ENCODE measurements around the gene SPON1. TPM values are rescaled to one million over a fixed set of nuclear protein-coding genes. Genes with fewer than 3 reads are reported as not detected.

The SPON1 gene
- total RNA-seq, 1 donor, result 0.72 TPM

DNA sequence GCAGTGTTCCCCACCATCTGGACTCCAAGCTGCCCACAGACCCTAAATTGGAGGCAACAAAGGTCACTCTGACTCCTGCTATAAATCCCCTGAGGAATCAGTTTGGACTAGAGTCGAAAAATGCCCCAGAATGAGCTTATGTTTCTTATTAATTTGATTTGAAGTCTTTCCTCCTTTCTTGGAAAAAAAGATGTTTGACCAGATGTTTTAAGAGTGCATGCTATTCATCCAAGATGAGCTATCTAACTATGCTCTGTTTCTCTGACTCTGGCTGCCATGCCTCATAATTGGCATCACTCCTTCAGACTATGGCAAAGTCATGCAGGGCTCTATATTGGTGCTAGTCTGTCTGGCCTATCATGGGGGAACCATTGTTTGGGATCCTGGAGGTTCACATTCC, 174.0 kb downstream of the SPON1 start:
- H3K27me3 ChIP-seq (ENCODE audit: insufficient read depth, low read length), result no peaks in the 10 kb centered on the region
- no peak for DNase-seq (ENCODE audit: insufficient read length, low spot score, missing footprints)

DNA sequence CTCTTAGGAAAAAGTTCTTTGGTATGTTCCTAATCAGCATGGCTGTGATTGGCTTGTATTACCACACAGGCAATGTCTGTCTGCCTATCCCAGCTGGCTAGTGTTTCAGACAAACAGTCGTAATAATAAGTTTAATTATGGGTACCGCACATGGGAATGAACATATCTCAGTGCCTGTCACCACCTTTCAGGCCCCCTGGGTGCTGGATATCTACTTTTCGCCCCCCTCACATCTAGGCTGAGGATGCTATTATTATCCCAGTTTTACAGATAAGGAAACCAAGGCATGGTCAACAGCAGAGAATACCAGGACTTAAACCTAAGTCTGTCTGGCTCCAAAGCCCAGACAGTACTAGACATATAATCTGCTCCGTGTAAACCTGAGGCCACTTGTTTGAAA, 174.8 kb downstream of the SPON1 start:
- H3K36me3 ChIP-seq (ENCODE audit: insufficient read depth, low read length), result no peaks in the 10 kb centered on the region
- no peak overlapping the region for H2AFZ ChIP-seq (ENCODE audit: low read length)
- no peaks in the 10 kb centered on the region for H3K4me1 ChIP-seq (ENCODE audit: insufficient read depth, low read length)
- no peak overlapping the region for H3K4me2 ChIP-seq (ENCODE audit: insufficient read depth, low read length)
- no peaks in the 10 kb centered on the region for H3K9me3 ChIP-seq (ENCODE audit: low read depth, low read length)
- H3K4me3 ChIP-seq (ENCODE audit: insufficient read depth, low read length), result no peak overlapping the region
- H3K79me2 ChIP-seq (ENCODE audit: insufficient read depth, low read length), result no peaks in the 10 kb centered on the region
- H3K27ac ChIP-seq (ENCODE audit: low read depth, low read length), result no peak overlapping the region
- H3K27me3 ChIP-seq (ENCODE audit: insufficient read depth, low read length), result no peaks in the 10 kb centered on the region
- H4K20me1 ChIP-seq (ENCODE audit: insufficient read depth, low read length), result no peaks in the 10 kb centered on the region
- TF ChIP-seq, protein P1, sequence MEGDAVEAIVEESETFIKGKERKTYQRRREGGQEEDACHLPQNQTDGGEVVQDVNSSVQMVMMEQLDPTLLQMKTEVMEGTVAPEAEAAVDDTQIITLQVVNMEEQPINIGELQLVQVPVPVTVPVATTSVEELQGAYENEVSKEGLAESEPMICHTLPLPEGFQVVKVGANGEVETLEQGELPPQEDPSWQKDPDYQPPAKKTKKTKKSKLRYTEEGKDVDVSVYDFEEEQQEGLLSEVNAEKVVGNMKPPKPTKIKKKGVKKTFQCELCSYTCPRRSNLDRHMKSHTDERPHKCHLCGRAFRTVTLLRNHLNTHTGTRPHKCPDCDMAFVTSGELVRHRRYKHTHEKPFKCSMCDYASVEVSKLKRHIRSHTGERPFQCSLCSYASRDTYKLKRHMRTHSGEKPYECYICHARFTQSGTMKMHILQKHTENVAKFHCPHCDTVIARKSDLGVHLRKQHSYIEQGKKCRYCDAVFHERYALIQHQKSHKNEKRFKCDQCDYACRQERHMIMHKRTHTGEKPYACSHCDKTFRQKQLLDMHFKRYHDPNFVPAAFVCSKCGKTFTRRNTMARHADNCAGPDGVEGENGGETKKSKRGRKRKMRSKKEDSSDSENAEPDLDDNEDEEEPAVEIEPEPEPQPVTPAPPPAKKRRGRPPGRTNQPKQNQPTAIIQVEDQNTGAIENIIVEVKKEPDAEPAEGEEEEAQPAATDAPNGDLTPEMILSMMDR (IDR thresholded peaks at IDR 0.05; ENCODE audit: extremely low read depth, low read depth, low read length), result no peak
- no peak for DNase-seq (ENCODE audit: insufficient read length, low spot score, missing footprints)

More for the DNA sequence above, 174.0 kb downstream of the SPON1 start:
- Histone ChIP-seq H3K4me2 (ENCODE audit: insufficient read depth, low read length) (no peak overlapping the region), H3K27ac (ENCODE audit: low read depth, low read length) (no peak overlapping the region), H3K36me3 (ENCODE audit: insufficient read depth, low read length) (no peaks in the 10 kb centered on the region), H4K20me1 (ENCODE audit: insufficient read depth, low read length) (no peaks in the 10 kb centered on the region), H3K4me3 (ENCODE audit: insufficient read depth, low read length) (no peak overlapping the region), H3K4me1 (ENCODE audit: insufficient read depth, low read length) (no peaks in the 10 kb centered on the region), H2AFZ (ENCODE audit: low read length) (no peak overlapping the region), H3K9me3 (ENCODE audit: low read depth, low read length) (no peaks in the 10 kb centered on the region), H3K79me2 (ENCODE audit: insufficient read depth, low read length) (no peaks in the 10 kb centered on the region)
- TF ChIP-seq, protein P1 (IDR thresholded peaks at IDR 0.05; ENCODE audit: extremely low read depth, low read depth, low read length), result no peak

DNA sequence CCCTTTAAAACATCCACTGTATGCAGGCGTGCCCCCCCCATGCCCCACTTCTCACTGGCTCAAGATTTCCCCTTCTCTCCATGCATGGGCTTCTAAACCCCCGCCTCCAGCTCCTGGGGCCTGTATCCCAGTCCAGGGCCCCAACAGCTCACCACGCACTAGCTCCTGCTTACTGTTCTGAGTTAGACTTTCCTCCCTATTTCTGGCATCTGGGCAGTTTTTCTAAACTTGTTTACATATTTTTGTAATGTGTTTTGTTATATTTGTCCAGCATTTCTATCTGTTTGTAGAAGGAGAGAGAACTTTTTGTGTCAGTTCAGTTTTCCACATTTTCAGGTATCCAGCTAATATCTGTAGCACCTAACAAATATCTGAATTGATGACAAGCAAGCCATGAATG, 178.5 kb downstream of the SPON1 start:
- no peaks in the 10 kb centered on the region for H4K20me1 ChIP-seq (ENCODE audit: insufficient read depth, low read length)
- no peaks in the 10 kb centered on the region for H3K4me1 ChIP-seq (ENCODE audit: insufficient read depth, low read length)
- no peak overlapping the region for H3K27ac ChIP-seq (ENCODE audit: low read depth, low read length)
- DNase-seq (ENCODE audit: insufficient read length, low spot score, missing footprints), result no peak
- H3K36me3 ChIP-seq (ENCODE audit: insufficient read depth, low read length), result no peaks in the 10 kb centered on the region
- H3K79me2 ChIP-seq (ENCODE audit: insufficient read depth, low read length), result no peaks in the 10 kb centered on the region
- TF ChIP-seq, protein P1 (IDR thresholded peaks at IDR 0.05; ENCODE audit: extremely low read depth, low read depth, low read length), result no peak
- H3K9me3 ChIP-seq (ENCODE audit: low read depth, low read length), result no peaks in the 10 kb centered on the region
- no peak overlapping the region for H3K4me3 ChIP-seq (ENCODE audit: insufficient read depth, low read length)
- no peak overlapping the region for H2AFZ ChIP-seq (ENCODE audit: low read length)
- H3K4me2 ChIP-seq (ENCODE audit: insufficient read depth, low read length), result no peak overlapping the region
- no peaks in the 10 kb centered on the region for H3K27me3 ChIP-seq (ENCODE audit: insufficient read depth, low read length)

DNA sequence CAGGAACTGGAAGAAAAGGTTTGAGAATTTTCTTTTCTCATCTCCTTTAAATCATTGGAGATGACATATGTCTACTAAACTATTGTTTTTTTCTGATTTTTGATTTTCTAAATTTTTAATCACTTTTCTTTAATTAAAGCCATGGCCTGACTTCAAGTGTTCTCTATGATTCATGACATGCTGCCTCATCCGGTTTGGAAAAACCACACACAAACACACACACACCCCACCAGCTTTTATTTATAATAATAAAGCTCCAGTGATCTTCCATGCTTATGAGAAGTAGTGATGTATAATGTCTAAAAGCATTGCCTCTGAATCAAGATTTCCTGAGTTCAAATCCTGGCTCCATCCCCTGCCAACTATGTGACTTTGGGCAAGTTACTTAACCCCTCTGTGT, 179.2 kb downstream of the SPON1 start:
- no peaks in the 10 kb centered on the region for H3K79me2 ChIP-seq (ENCODE audit: insufficient read depth, low read length)
- no peak overlapping the region for H2AFZ ChIP-seq (ENCODE audit: low read length)
- DNase-seq (ENCODE audit: insufficient read length, low spot score, missing footprints), result no peak
- H3K36me3 ChIP-seq (ENCODE audit: insufficient read depth, low read length), result no peaks in the 10 kb centered on the region
- no peaks in the 10 kb centered on the region for H3K4me1 ChIP-seq (ENCODE audit: insufficient read depth, low read length)
- H3K27ac ChIP-seq (ENCODE audit: low read depth, low read length), result no peak overlapping the region
- TF ChIP-seq, protein P1 (IDR thresholded peaks at IDR 0.05; ENCODE audit: extremely low read depth, low read depth, low read length), result no peak
- H3K9me3 ChIP-seq (ENCODE audit: low read depth, low read length), result no peaks in the 10 kb centered on the region
- no peaks in the 10 kb centered on the region for H4K20me1 ChIP-seq (ENCODE audit: insufficient read depth, low read length)
- H3K4me2 ChIP-seq (ENCODE audit: insufficient read depth, low read length), result no peak overlapping the region
- H3K4me3 ChIP-seq (ENCODE audit: insufficient read depth, low read length), result no peak overlapping the region
- H3K27me3 ChIP-seq (ENCODE audit: insufficient read depth, low read length), result no peaks in the 10 kb centered on the region
